ENCODE results near the gene INPP5A. TPM values are rescaled to one million over a fixed set of nuclear protein-coding genes. Genes with fewer than 3 reads are reported as not detected.
"Not testable (repeated sequence)": the region's sequence is repeated elsewhere in the genome, so short reads cannot be mapped to it uniquely, and the experiment has no call there.

INPP5A gene, protein sequence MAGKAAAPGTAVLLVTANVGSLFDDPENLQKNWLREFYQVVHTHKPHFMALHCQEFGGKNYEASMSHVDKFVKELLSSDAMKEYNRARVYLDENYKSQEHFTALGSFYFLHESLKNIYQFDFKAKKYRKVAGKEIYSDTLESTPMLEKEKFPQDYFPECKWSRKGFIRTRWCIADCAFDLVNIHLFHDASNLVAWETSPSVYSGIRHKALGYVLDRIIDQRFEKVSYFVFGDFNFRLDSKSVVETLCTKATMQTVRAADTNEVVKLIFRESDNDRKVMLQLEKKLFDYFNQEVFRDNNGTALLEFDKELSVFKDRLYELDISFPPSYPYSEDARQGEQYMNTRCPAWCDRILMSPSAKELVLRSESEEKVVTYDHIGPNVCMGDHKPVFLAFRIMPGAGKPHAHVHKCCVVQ
- total RNA-seq, result 36.4 to 41.8 TPM (median 41.0 TPM) in 3 replicates

DNA sequence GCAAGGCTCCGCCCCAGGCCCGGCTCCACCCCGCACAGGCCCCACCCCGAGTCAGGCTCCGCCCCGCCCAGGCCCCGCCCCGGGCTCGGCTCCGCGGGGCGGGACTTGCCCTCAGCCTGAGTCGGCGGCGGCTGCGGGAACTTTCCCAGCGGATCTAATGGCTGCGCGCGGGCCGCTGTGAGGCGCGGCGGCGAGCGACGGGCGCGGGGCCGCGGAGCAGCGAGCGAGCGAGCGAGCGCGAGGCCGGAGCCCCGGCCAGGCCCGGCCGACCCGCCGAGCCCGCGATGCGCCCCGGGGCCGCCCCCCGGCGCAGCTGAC is at the start of gene INPP5A:
Gene INPP5A, plus strand, starts transcription at position 104 of the 318 bp plus-strand sequence. CDS start 310 bp downstream, outside the sequence.
- Mint-ChIP-seq H3K4me1 (peaks cover 68% of the 10 kb centered on the region), H3K27ac (peak within 1 kb of the TSS; percentile 88), H3K4me3 (peak within 1 kb of the TSS; percentile 87)

DNA sequence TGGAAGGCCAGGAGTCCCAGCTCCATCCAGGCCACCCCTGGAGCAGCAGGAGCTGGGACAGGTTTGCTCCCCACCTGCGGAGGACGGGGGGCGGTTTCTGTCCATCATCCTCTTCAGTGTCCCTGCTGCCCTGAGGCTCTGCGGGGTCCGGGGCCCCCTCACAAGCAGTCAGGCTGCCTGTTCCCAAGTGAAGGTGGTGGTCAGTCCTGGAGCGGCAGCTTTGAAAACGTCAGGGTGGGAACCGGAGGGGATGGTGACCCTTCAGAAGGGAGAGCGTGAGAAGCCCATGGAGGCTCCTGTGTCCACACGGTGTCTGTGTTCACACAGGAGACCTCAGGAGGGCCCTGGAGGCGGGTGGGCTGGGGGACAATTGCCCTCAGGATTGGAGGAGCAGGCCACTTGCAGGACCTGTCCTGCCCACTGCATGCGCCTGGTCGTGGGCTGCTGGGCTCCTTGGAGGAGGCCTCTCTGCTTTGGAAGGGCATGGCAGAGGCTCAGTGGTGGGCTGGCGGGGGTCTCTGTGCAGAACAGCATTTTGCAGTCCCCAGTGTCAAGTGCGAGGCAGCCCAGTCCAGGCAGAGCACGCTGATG is 49.3 kb upstream of the INPP5A start:
- no peaks in the 10 kb centered on the region for H3K36me3 Mint-ChIP-seq
- no peak overlapping the region for H3K4me3 Mint-ChIP-seq
- DNase-seq (ENCODE audit: low spot score in 2 of 2, unreplicated experiment in 2 of 2), result no peak
- H3K9me3 Mint-ChIP-seq, result no peaks in the 10 kb centered on the region
- no peak overlapping the region for H3K27ac Mint-ChIP-seq
- H3K4me1 Mint-ChIP-seq, result peaks cover 9% of the 10 kb centered on the region
- H3K27me3 Mint-ChIP-seq (ENCODE audit: low read depth), result no peaks in the 10 kb centered on the region
- TF ChIP-seq CTCF (IDR thresholded peaks at IDR 0.05; ENCODE audit: unreplicated experiment), result no peak

More for the DNA sequence above, at the start of gene INPP5A:
- no peak for DNase-seq (ENCODE audit: low spot score in 2 of 2, unreplicated experiment in 2 of 2)
- no peaks in the 10 kb centered on the region for H3K27me3 Mint-ChIP-seq (ENCODE audit: low read depth)
- H3K36me3 Mint-ChIP-seq, result no peaks in the 10 kb centered on the region
- no peaks in the 10 kb centered on the region for H3K9me3 Mint-ChIP-seq
- no peak for TF ChIP-seq CTCF (IDR thresholded peaks at IDR 0.05; ENCODE audit: unreplicated experiment)

- no peak for DNase-seq (ENCODE audit: low spot score in 2 of 2, unreplicated experiment in 2 of 2)
- no peaks in the 10 kb centered on the region for H3K36me3 Mint-ChIP-seq
- no peaks in the 10 kb centered on the region for H3K27me3 Mint-ChIP-seq (ENCODE audit: low read depth)
- H3K4me3 Mint-ChIP-seq, result no peak overlapping the region
- H3K9me3 Mint-ChIP-seq, result no peaks in the 10 kb centered on the region
- no peak for TF ChIP-seq CTCF (IDR thresholded peaks at IDR 0.05; ENCODE audit: unreplicated experiment)
- H3K4me1 Mint-ChIP-seq, result peaks cover 10% of the 10 kb centered on the region
- no peak overlapping the region for H3K27ac Mint-ChIP-seq
Observed at GRCh38 chr10:132489053-132489703, 48.4 kb upstream of the INPP5A start.

GRCh38 chr10:132489704-132490534 is 47.7 kb upstream of the INPP5A start:
- Mint-ChIP-seq H3K27me3 (ENCODE audit: low read depth) (no peaks in the 10 kb centered on the region), H3K27ac (no peak overlapping the region), H3K36me3 (no peaks in the 10 kb centered on the region), H3K4me1 (peaks cover 17% of the 10 kb centered on the region), H3K4me3 (no peak overlapping the region), H3K9me3 (no peaks in the 10 kb centered on the region)
- DNase-seq (ENCODE audit: low spot score in 2 of 2, unreplicated experiment in 2 of 2), result no peak
- no peak for TF ChIP-seq CTCF (IDR thresholded peaks at IDR 0.05; ENCODE audit: unreplicated experiment)

- not testable (repeated sequence) for H3K36me3 Mint-ChIP-seq; H3K27ac Mint-ChIP-seq; H3K4me3 Mint-ChIP-seq; H3K27me3 Mint-ChIP-seq (ENCODE audit: low read depth); DNase-seq (ENCODE audit: low spot score in 2 of 2, unreplicated experiment in 2 of 2); H3K9me3 Mint-ChIP-seq
- peaks cover 28% of the 10 kb centered on the region for H3K4me1 Mint-ChIP-seq
Observed at GRCh38 chr10:132491534-132491933, 46.1 kb upstream of the INPP5A start.

Data from mesothelial cell of epicardium (in vitro differentiated cells).